GM18502 (cell line): ENCODE measurements around the gene GRID2.

Experiments used
- ATAC-seq: cut with Tn5 transposase; IDR thresholded peaks from one replicate; pipeline ENCODE4 v1.9.1; 2021; ENCODE audit warnings: mild to moderate bottlenecking; ENCODE audit not compliant: unreplicated experiment, poor library complexity

Gene GRID2

GRCh38 chr4:93444860-93445259, 1141.1 kb downstream of the GRID2 start:
- ATAC-seq = no peak

DNA sequence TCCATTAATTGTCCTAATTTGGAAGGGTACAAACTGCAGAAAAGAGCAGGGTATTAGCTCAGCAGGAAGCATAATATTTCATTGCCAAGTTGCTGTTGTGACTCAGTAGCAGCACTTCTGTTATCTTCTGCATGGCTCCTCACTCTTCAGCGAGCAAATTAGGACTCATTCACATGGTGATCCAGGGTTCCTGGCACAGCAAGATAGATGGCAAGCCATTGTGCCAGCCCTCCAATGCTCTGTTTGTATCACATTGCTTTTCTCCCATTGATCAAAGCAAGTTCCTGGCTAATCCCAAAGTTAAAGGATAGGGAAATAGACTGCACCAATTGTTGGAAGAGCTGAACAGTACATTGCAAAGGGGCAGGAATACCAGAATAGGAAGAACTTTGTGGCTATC, 1142.3 kb downstream of the GRID2 start:
- no peak for ATAC-seq

- no peak for ATAC-seq
Observed at GRCh38 chr4:93448691-93449293, 1145.0 kb downstream of the GRID2 start.

GRCh38 chr4:93451954-93452353, 1148.2 kb downstream of the GRID2 start:
- ATAC-seq = no peak

- ATAC-seq = no peak
Observed at GRCh38 chr4:93461541-93461940, 1157.8 kb downstream of the GRID2 start.

DNA sequence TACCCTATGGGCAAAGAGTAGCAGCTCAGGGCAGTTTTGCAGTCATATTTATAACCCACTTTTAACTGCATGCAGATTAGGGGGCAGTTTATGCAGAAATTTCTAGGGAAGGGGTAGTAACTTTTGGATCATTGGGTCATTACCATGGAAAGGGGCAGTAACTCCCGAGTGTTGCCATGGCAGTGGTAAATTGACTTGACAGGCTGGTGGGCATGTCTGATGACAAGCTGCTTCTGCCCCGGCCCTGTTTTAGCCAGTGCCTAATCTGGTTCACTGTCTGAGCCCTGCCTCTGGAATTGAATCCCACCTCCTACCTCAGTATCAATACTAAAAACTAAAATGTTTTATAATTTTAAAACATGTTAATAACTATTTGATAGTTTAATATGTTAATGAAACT, 1162.7 kb downstream of the GRID2 start:
- no peak for ATAC-seq

GRCh38 chr4:93467484-93468155, 1163.9 kb downstream of the GRID2 start:
- ATAC-seq = no peak

DNA sequence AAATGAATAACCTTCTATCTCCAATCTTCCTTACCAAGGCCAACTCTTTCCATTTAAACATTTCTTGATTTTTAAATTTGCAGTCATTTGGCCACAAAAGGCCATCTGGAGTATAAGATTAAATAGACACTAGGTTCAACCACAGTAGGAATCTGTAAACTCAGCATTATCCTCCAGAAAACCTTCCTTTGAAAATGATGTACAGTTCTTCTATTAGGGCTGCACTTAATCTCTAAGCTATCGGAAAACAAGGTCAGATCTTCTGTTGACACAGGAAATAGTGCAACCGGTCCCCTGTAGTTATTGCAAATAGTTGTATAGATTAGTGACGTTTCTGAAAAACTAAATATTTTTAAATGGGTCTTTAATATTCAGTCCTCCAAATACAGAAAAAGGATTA, 1165.8 kb downstream of the GRID2 start:
- no peak for ATAC-seq

GRCh38 chr4:93475730-93476129, 1172.0 kb downstream of the GRID2 start:
- ATAC-seq = no peak

DNA sequence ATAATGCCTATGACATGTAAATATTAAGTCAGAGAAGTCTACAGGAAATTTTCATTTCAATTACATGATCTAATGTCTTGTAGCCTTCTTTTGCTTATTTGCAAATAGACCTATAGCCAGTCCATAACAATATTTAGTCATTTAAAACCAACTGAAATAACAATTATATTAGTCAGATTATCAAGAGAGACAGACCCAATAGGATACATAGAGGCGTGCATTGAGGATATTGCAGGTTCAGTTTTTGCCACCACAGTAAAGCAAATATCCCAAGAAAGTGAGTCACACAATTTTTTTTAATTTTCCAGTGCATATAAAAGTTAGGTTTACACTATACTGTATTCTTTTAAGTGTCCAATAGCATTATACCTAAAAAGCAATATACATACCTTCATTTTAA, 1175.0 kb downstream of the GRID2 start:
- ATAC-seq = no peak

GRCh38 chr4:93480452-93480851, 1176.7 kb downstream of the GRID2 start:
- no peak for ATAC-seq

GRCh38 chr4:93495346-93495745, 1191.6 kb downstream of the GRID2 start:
- no peak for ATAC-seq

GRCh38 chr4:93501244-93501643, 1197.5 kb downstream of the GRID2 start:
- ATAC-seq = no peak

DNA sequence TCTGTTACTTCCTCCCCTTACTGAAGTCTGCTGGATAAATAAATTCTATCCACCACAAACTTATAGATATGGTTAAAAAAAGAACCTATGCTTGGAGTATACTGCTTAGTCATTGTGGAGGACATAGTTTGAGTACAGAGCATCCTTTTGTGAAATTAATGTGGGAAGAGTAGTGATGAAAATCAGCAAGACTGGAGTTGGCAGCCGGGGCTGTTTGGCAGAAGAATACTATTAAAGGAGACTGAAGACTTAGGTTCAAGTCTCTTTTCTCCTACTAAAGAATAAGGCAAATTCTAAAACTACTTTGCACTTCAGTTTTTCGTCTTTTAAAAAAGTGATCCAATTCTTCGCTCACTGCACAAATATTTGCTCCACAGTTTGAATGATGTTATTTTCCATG, 1198.2 kb downstream of the GRID2 start:
- ATAC-seq = no peak

GRCh38 chr4:93502991-93503390, 1199.2 kb downstream of the GRID2 start:
- no peak for ATAC-seq

DNA sequence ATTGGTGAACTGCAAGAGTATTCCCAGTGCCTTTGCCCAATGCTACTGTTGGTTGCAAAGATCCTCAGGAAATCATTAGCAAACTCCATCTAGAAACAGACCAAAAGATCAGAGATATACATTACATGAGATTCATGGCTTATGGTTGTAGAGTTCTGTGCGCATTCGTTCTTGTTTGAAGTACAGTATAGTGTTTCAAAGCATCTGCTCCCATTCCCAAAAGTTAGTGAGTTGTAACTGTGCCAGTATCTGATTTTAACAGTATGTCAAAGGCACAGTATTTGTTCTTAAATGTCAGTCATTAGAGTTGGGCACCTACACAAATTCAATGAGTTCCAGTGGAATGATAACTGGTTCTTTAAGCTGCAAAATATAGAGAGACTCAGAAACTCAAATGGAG, 1210.1 kb downstream of the GRID2 start:
- ATAC-seq = no peak

DNA sequence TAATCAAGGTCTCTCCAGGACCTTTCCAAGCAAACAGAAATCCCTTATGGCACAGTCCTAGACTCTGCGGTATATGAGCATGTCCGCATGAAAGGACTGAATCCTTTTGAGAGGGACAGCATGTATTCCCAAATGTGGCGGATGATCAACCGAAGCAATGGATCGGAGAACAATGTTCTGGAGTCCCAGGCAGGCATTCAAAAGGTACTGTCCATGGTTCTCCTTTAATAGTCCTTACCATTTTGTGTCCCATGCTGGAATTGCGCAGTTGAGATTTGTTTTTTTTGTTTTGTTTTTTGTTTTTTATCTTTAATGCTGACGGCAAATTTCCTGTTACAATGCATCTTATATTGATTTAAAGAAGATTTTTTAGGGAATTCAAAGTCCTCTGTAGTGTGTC, 1211.4 kb downstream of the GRID2 start:
- no peak for ATAC-seq

GRCh38 chr4:93529692-93530372, 1226.1 kb downstream of the GRID2 start:
- no peak for ATAC-seq

DNA sequence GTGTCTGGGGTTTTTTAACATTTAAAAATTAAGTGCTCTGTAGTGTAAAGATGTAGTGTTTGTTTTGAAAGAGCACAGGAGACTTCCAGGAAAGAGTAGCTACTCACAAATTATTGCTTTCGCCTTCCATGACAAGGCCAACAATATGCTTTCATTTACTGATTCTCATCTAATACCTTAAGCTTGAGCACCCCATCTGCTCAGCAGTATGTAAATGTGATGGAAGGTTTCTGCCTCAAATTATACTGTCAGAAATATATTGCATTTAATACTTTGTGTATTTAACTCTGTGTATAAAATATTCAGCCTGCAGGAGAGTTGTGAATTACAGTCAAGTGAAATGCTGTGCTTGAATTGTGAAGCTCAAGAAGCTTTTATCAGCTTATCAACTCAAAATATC, 1228.5 kb downstream of the GRID2 start:
- ATAC-seq = no peak

DNA sequence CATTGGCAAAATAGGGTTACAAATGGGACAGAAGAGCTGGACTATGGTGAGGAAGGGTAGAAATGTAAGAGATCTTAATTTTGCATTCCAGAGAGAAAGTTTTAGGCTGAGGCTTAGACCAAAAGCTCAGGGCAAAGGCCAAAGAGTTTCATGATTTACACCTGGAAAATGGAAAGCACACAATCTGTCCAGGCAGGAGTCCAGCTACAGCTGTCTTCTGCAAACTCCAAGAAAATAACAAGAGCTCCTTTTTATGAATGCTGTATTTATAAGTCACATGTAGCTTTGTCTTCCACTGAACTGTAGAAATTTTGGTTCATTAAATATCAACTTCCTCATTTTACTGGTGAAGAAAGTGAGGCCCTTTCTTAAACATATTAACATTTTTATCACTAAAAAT, 1236.8 kb downstream of the GRID2 start:
- ATAC-seq = no peak

DNA sequence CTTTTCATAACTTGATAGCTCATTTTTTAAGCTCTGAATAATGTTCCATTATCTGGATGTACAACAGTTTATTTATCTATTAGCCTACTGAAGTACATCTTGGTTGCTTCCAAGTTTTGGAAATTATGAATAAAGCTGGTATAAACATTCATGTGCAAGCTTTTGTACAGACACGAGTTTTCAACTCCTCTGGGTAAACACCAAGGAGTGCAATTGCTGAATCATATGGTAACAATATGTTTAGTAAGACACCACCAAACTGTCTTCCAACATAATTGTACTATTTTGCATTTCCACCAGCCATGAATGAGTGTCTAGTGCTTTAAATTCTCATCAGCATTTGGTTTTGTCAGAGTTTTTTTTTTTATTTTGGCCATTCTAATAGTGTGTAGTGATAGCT, 1258.1 kb downstream of the GRID2 start:
- ATAC-seq = no peak

DNA sequence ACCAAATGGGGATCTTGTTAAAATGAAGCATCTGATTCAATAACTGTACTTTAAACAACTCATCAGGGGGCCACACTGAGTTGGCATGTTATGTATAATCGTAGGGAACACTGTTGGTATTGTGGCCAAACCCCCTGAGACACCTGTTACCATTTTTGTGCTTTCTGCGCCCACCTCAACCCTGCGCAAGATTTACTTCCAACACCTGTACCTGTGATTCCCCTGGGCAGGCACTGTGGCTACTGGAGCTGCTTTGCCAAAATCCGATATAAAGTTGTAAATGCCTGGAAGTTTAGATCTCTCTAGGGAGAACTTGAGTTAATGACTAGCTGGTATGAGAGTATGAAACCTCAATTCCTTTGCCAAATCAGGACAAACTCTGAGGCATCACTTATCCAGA, 1265.0 kb downstream of the GRID2 start:
- no peak for ATAC-seq
